Stomach (tissue), 4 donors: Measurements from ENCODE around the gene SIPA1.
A peak's percentile ranks its signal among the peaks of the same experiment; 100 is the strongest.

ENCODE experiments used
- CTCF ChIP-seq, 7 experiments: fragments of 450-650 bp in 4 of 7; fragments of 200-600 bp in 3 of 7; sonication (generic) in 3 of 7; IDR thresholded peaks; one replicate each; pipeline ENCODE4 v1.5.1; 2016 to 2019; ENCODE audit warnings: antibody characterized with exemption in 7 of 7, control low read depth in 2 of 7, mild to moderate bottlenecking in 1 of 7
- EP300 ChIP-seq: sonication (generic); formaldehyde crosslinking; IDR thresholded peaks from one replicate; pipeline ENCODE4 v1.6.1; 2017; ENCODE audit warnings: antibody characterized with exemption
- POLR2A ChIP-seq, 4 donors: fragments of 450-650 bp; IDR thresholded peaks; one replicate each; pipeline ENCODE4 v1.6.1; 2016; ENCODE audit warnings: antibody characterized with exemption in 4 of 4, control low read depth in 2 of 4, mild to moderate bottlenecking in 1 of 4, moderate library complexity in 1 of 4

- TF ChIP-seq EP300 (no peak), CTCF (IDR thresholded peaks at IDR 0.05) (peak in 1 of 7 experiments; percentile 10), POLR2A (IDR thresholded peaks at IDR 0.05) (peak in 1 of 4 donors; percentile 48)
These were observed 14.8 kb downstream of the SIPA1 start for GRCh38 chr11:65652511-65653228.
